Esophagus squamous epithelium (tissue), 5 donors: ENCODE measurements around the gene NMS. TPM values are rescaled to one million over a fixed set of nuclear protein-coding genes. Genes with fewer than 3 reads are reported as not detected.
"Not testable (repeated sequence)": the region's sequence is repeated elsewhere in the genome, so short reads cannot be mapped to it uniquely, and the experiment has no call there.

Source experiments
- DNase-seq: peaks from one replicate; lab custom pipeline; 2025; lab: John Stamatoyannopoulos, UW
- H3K27ac ChIP-seq, 4 donors: fragments of 200-600 bp; sonication (generic); one replicate each; pipeline ENCODE4 v1.5.1; 2016 to 2019; ENCODE audit warnings: mild to moderate bottlenecking in 1 of 4
- H3K27me3 ChIP-seq, 4 donors: fragments of 200-600 bp; sonication (generic); 1 replicate in 3 of 4; 2 replicates in 1 of 4; pipeline versions ENCODE4 v1.5.1 to v1.6.0; 2017 to 2021; ENCODE audit warnings: antibody characterized with exemption in 1 of 4
- H3K36me3 ChIP-seq, 3 donors: fragments of 200-600 bp; sonication (generic); one replicate each; pipeline ENCODE4 v1.5.1; 2016 to 2019
- H3K4me1 ChIP-seq, 3 donors: fragments of 200-600 bp; sonication (generic); one replicate each; pipeline ENCODE4 v1.5.1; 2017 to 2019
- H3K4me3 ChIP-seq, 4 donors: fragments of 200-600 bp; sonication (generic); 1 replicate in 3 of 4; 2 replicates in 1 of 4; pipeline ENCODE4 v1.5.1; 2016 to 2019; ENCODE audit warnings: mild to moderate bottlenecking in 2 of 4, moderate library complexity in 1 of 4
- H3K9me3 ChIP-seq, 3 donors: fragments of 200-600 bp; sonication (generic); one replicate each; pipeline ENCODE4 v1.5.1; 2016 to 2019
- CTCF ChIP-seq, 6 experiments: fragments of 450-650 bp in 4 of 6; fragments of 200-600 bp in 2 of 6; sonication (generic) in 2 of 6; IDR thresholded peaks; one replicate each; pipeline ENCODE4 v1.5.1; 2016 to 2019; ENCODE audit warnings: antibody characterized with exemption in 6 of 6, mild to moderate bottlenecking in 4 of 6, moderate library complexity in 4 of 6
- POLR2A ChIP-seq, 4 donors: fragments of 450-650 bp; IDR thresholded peaks; one replicate each; pipeline ENCODE4 v1.6.1; 2017; ENCODE audit warnings: antibody characterized with exemption in 4 of 4, mild to moderate bottlenecking in 4 of 4, moderate library complexity in 3 of 4
- WGBS, 2 donors: methylation state at CpG; one replicate each; pipeline ENCODE4 v1.1.5; 2018; 5-methylcytosine and 5-hydroxymethylcytosine counted together
- intact Hi-C: fragments of 100-400 bp; cut with DNase I; formaldehyde crosslinking; loops from one replicate; pipeline ENCODE4 v1.15.0; 2022
- total RNA-seq, 4 donors: library from RNA; depleted of rRNA; stranded (reverse); fragments of >200 nt; gene quantifications; one replicate each; pipeline ENCODE4 v1.1.0, GENCODE V29; 2016
- donor health status: DM: yes; HTN: yes; CAD: no.

Gene NMS
- total RNA-seq, 4 donors from 2014 or later: not detected

GRCh38 chr2:100437751-100438150 lies 32.5 kb upstream of the NMS start:
- intact Hi-C loops: no loop called here
- no peaks in the 10 kb centered on the region for H3K36me3 ChIP-seq
- WGBS, 2 donors: 59 to 77% methylated on average over 8 of the region's 8 CpGs

DNA sequence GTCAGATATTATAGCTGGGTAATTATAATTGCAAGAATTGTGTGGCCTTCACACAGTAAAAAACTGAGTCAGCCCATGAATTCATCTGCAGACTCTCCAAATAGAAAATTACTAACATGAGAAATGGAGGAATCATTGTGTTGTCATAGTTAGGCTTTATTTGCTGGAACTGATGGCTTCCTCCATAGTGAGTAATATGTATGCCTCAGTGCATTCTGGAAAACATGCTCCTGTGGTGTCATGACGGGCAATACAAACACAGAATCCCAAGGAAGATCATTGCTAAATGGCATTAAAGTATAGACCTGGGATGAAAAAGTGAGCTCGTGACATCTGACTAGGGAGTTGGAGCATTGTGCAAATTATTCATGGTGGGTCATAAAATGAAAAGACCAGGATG lies 23.6 kb upstream of the NMS start:
- intact Hi-C loops: no loop called here
- no peak for DNase-seq
- Histone ChIP-seq H3K27ac (no peak overlapping the region), H3K27me3 (no peaks in the 10 kb centered on the region), H3K4me3 (no peak overlapping the region), H3K36me3 (no peaks in the 10 kb centered on the region), H3K9me3 (no peaks in the 10 kb centered on the region), H3K4me1 (no peaks in the 10 kb centered on the region)
- TF ChIP-seq POLR2A (IDR thresholded peaks at IDR 0.05) (no peak), CTCF (IDR thresholded peaks at IDR 0.05) (no peak)
- 51 to 71% methylated on average over 2 of the region's 2 CpGs for WGBS, 2 donors

More at GRCh38 chr2:100437751-100438150, 32.5 kb upstream of the NMS start:
- H3K27me3 ChIP-seq: no peaks in the 10 kb centered on the region
- no peaks in the 10 kb centered on the region for H3K9me3 ChIP-seq
- no peaks in the 10 kb centered on the region for H3K4me1 ChIP-seq
- H3K4me3 ChIP-seq: no peak overlapping the region
- no peak for TF ChIP-seq POLR2A (IDR thresholded peaks at IDR 0.05)
- DNase-seq: no peak
- H3K27ac ChIP-seq: no peak overlapping the region

- H3K4me1 ChIP-seq: no peaks in the 10 kb centered on the region
- no peaks in the 10 kb centered on the region for H3K9me3 ChIP-seq
- no peak overlapping the region for H3K27ac ChIP-seq
- DNase-seq: no peak
- 59 to 63% methylated on average over 5 of the region's 5 CpGs for WGBS, 2 donors
- intact Hi-C loops: no loop called here
- TF ChIP-seq POLR2A (IDR thresholded peaks at IDR 0.05): no peak
- no peak for TF ChIP-seq CTCF (IDR thresholded peaks at IDR 0.05)
- H3K27me3 ChIP-seq: no peaks in the 10 kb centered on the region
- H3K4me3 ChIP-seq: no peak overlapping the region
- no peaks in the 10 kb centered on the region for H3K36me3 ChIP-seq
Measured at GRCh38 chr2:100451092-100451491, 19.2 kb upstream of the NMS start.

DNA sequence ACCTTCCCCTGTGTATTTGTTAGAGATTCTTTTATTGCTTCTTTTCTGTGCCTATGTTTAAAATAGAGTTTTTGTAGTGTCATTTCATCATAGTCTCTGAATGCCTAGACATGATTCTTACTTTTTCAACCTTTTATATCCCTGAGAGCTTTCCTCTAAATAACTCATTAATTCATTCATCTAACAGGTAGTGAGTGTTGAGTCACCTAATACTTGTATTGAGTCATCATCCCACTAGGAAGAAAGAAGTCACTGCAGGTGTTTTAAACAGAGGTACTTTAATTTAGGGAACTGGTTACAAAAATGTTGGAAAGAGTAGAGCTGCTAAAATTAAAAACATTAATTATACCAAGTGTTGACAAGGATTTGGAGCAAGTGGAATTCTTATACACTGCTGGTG lies 18.5 kb upstream of the NMS start:
- H3K4me3 ChIP-seq: no peak overlapping the region
- no peak for DNase-seq

DNA sequence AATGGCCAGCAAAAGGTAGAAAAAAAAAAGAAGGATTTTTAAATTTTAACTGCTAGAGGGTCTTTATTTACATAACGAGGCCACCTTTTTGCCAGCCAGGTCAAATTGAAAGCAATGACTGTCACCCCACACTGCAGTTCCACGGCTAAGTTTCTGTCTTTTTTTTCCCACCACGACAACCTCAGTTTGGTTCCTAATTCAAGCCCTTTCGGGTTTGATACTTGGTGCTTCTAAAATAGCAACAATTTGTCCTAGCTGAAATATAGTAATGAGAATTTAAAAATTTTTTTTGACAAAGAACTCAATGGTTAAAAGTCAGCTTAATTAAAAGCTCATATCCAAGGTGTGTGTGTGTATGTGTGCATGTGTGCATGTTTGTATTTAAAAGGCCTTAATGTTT lies 16.4 kb upstream of the NMS start:
- H3K36me3 ChIP-seq: no peaks in the 10 kb centered on the region
- no peak overlapping the region for H3K4me3 ChIP-seq
- H3K27me3 ChIP-seq: no peaks in the 10 kb centered on the region
- intact Hi-C loops: no loop called here
- TF ChIP-seq CTCF (IDR thresholded peaks at IDR 0.05) (no peak), POLR2A (IDR thresholded peaks at IDR 0.05) (no peak)
- no peak for DNase-seq
- 58 to 68% methylated on average over 4 of the region's 4 CpGs for WGBS, 2 donors
- no peaks in the 10 kb centered on the region for H3K4me1 ChIP-seq
- H3K9me3 ChIP-seq: peaks cover 0 to 11% (median 7%) of the 10 kb centered on the region in 3 donors
- H3K27ac ChIP-seq: no peak overlapping the region

More for the DNA sequence above, 18.5 kb upstream of the NMS start:
- Histone ChIP-seq H3K27ac (no peak overlapping the region), H3K4me1 (no peaks in the 10 kb centered on the region), H3K27me3 (no peaks in the 10 kb centered on the region), H3K9me3 (peaks cover 0 to 4% (median 1%) of the 10 kb centered on the region in 3 donors), H3K36me3 (no peaks in the 10 kb centered on the region)
- intact Hi-C loops: no loop called here
- TF ChIP-seq CTCF (IDR thresholded peaks at IDR 0.05) (no peak), POLR2A (IDR thresholded peaks at IDR 0.05) (no peak)

DNA sequence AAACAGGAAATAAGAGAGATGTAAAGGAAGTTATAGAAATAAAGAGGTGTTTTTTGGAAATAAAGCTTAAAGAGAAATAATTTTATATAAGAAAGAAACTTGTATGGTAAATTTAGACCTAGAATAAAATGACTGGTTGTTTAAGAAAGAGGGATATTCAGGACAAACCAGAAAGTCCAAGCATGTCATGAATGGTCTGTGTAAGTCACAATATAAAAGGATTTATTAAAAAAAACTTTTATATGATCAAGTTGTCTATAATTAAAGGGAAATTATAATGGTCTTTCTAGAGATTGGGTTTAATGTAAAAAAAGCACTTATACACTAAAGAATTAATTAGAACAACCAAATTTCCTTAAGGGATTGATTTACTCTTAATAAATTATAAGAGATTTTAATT lies 13.9 kb upstream of the NMS start:
- H3K36me3 ChIP-seq, H3K27ac ChIP-seq, H3K27me3 ChIP-seq, H3K4me3 ChIP-seq, intact Hi-C loops, H3K4me1 ChIP-seq, DNase-seq: not testable (repeated sequence)
- H3K9me3 ChIP-seq: peaks cover 0 to 11% (median 7%) of the 10 kb centered on the region in 3 donors
